ENCODE measurements around the gene ASB1. TPM values are rescaled to one million over a fixed set of nuclear protein-coding genes. Genes with fewer than 3 reads are reported as not detected.

ASB1 gene
- total RNA-seq, 4 donors from 2014 or later: 17.1 to 48.8 (median 22.1) TPM

GRCh38 chr2:238398577-238398976, 28.1 kb upstream of the ASB1 start:
- no peak for DNase-seq (ENCODE audit: low spot score in 2 of 2)
- WGBS: 83% methylated on average over 6 of the region's 6 CpGs
- TF ChIP-seq CTCF (IDR thresholded peaks at IDR 0.05) (no peak), POLR2AphosphoS5 (IDR thresholded peaks at IDR 0.05) (no peak), POLR2A (IDR thresholded peaks at IDR 0.05) (no peak), EP300 (IDR thresholded peaks at IDR 0.05) (no peak)
- Histone ChIP-seq H3K27ac (no peak overlapping the region), H3K36me3 (peaks cover 7% of the 10 kb centered on the region), H3K4me1 (no peaks in the 10 kb centered on the region), H3K27me3 (no peaks in the 10 kb centered on the region), H3K9me3 (no peaks in the 10 kb centered on the region), H3K4me3 (no peak overlapping the region)

- Histone ChIP-seq H3K27ac (no peak overlapping the region), H3K27me3 (no peaks in the 10 kb centered on the region), H3K4me3 (no peak overlapping the region), H3K36me3 (peaks cover 7% of the 10 kb centered on the region), H3K4me1 (no peaks in the 10 kb centered on the region), H3K9me3 (no peaks in the 10 kb centered on the region)
- no peak for TF ChIP-seq POLR2AphosphoS5 (IDR thresholded peaks at IDR 0.05)
- TF ChIP-seq CTCF (IDR thresholded peaks at IDR 0.05): no peak
- TF ChIP-seq EP300 (IDR thresholded peaks at IDR 0.05): no peak
- no peak for TF ChIP-seq POLR2A (IDR thresholded peaks at IDR 0.05)
- WGBS: 85% methylated on average over 2 of the region's 2 CpGs
- no peak for DNase-seq (ENCODE audit: low spot score in 2 of 2)
Observed at GRCh38 chr2:238399094-238399493, 27.6 kb upstream of the ASB1 start.

GRCh38 chr2:238401551-238401950, 25.2 kb upstream of the ASB1 start:
- H3K27me3 ChIP-seq: no peaks in the 10 kb centered on the region
- TF ChIP-seq CTCF (IDR thresholded peaks at IDR 0.05) (no peak), POLR2AphosphoS5 (IDR thresholded peaks at IDR 0.05) (no peak), POLR2A (IDR thresholded peaks at IDR 0.05) (no peak), EP300 (IDR thresholded peaks at IDR 0.05) (no peak)
- DNase-seq (ENCODE audit: low spot score in 2 of 2): no peak
- no peak overlapping the region for H3K27ac ChIP-seq
- WGBS: 67% methylated on average over 8 of the region's 8 CpGs
- H3K4me3 ChIP-seq: no peak overlapping the region
- peaks cover 7% of the 10 kb centered on the region for H3K36me3 ChIP-seq
- H3K4me1 ChIP-seq: no peaks in the 10 kb centered on the region
- no peaks in the 10 kb centered on the region for H3K9me3 ChIP-seq

- DNase-seq (ENCODE audit: low spot score in 2 of 2): no peak
- H3K4me3 ChIP-seq: no peak overlapping the region
- WGBS: 92% methylated on average over 21 of the region's 21 CpGs
Observed at GRCh38 chr2:238403632-238404405, 22.9 kb upstream of the ASB1 start.

More at GRCh38 chr2:238403632-238404405, 22.9 kb upstream of the ASB1 start:
- no peaks in the 10 kb centered on the region for H3K4me1 ChIP-seq
- TF ChIP-seq POLR2A (IDR thresholded peaks at IDR 0.05) (no peak), POLR2AphosphoS5 (IDR thresholded peaks at IDR 0.05) (no peak), CTCF (IDR thresholded peaks at IDR 0.05) (no peak), EP300 (IDR thresholded peaks at IDR 0.05) (no peak)
- H3K27me3 ChIP-seq: no peaks in the 10 kb centered on the region
- H3K9me3 ChIP-seq: no peaks in the 10 kb centered on the region
- H3K36me3 ChIP-seq: peaks cover 7% of the 10 kb centered on the region
- no peak overlapping the region for H3K27ac ChIP-seq

All from suprapubic skin (tissue), 4 donors.